HFF-Myc (cell line): ENCODE results near the gene DNPEP.

Experiments
- DNase-seq: peaks from one replicate; pipeline ENCODE4 v3.0.0-alpha.2; 2011; ENCODE audit warnings: low read depth; ENCODE audit errors: extremely low read depth
- H3K4me3 ChIP-seq: replicated peaks from 2 replicates; pipeline ENCODE4 v1.5.1; 2011; ENCODE audit warnings: low read depth, mild to moderate bottlenecking, control low read depth, low read length
- TF ChIP-seq, protein P1 (sequence below): IDR thresholded peaks from 2 replicates; pipeline ENCODE4 v1.5.1; 2012; ENCODE audit warnings: mild to moderate bottlenecking, low read depth, low read length, control low read depth; ENCODE audit errors: missing control alignments

DNPEP gene

DNA sequence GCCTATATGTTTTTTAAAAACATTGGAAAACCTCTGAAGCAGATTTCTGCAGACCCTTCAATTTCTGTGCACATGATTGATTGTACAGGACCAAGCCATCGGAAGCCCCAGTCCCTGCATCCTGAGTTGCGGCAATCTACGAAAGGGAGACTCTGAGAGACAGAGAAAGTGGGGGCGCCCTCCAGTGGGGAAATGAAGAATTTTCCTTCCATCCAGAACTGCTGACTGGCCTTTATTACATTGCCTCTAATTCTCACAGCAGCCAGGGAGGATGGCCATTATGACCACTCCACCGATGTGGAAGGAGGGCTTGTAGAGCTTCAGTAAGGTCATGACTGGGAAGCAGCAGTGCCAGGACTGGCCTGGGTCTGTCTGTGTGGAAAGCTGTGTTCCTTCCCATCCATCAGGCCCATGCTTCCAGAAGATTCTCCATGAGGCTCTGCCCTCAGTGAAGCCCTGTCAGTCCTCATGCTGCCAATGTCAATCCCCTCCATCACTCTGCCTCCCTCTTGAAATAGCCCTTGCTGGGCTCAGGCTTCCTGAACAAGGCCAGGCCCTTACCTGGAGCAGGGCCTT, 35.2 kb downstream of the DNPEP start:
- TF ChIP-seq, protein P1, sequence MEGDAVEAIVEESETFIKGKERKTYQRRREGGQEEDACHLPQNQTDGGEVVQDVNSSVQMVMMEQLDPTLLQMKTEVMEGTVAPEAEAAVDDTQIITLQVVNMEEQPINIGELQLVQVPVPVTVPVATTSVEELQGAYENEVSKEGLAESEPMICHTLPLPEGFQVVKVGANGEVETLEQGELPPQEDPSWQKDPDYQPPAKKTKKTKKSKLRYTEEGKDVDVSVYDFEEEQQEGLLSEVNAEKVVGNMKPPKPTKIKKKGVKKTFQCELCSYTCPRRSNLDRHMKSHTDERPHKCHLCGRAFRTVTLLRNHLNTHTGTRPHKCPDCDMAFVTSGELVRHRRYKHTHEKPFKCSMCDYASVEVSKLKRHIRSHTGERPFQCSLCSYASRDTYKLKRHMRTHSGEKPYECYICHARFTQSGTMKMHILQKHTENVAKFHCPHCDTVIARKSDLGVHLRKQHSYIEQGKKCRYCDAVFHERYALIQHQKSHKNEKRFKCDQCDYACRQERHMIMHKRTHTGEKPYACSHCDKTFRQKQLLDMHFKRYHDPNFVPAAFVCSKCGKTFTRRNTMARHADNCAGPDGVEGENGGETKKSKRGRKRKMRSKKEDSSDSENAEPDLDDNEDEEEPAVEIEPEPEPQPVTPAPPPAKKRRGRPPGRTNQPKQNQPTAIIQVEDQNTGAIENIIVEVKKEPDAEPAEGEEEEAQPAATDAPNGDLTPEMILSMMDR = peak; percentile 71
- no peak overlapping the region for H3K4me3 ChIP-seq
- DNase-seq = peak; percentile 26

DNA sequence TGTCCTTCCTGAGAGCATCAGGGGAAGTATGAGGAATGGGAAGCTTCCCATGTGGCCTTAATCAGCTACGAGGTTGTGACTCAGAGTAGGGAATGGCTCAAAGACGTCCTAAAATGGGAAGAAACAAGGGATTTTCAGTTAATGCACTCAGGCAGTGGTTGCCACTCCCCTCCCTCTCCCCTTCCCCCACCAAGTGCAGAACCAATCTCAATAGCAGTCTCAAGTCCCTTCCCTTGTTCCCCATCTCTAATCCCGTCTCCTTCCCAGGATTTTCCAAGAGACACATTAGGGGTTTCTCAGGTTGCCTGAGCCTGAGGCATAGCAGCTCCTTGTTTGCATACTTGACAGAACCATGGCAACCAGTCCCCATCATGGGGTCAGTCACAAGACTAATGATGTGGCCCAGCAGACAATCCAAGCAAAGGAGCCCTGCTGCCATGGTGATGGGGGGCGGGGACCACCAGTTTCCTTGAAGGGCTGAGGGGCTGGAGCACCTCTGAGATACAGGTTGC, 36.9 kb downstream of the DNPEP start:
- peak; percentile 87 for DNase-seq
- TF ChIP-seq, protein P1 = no peak
- H3K4me3 ChIP-seq = no peak overlapping the region

DNA sequence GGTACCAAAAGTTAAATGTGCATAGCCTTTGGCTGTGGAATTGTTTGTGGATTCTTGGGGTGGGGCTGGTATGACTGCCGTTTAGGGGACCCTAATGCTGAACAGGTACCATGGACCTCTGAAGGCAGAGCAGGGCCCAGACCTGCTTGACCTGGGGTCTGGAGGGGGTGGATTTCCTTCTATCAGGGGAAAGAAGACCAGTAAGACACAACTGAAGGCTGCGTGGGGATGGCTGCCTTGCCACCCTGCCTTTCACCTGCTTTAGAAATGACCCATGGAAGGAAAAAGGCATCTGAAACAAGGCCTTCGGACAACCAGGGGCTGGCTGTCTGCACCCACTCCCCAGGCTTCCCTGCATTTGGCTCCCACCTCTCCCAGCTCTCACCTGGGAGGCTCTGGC, 37.5 kb downstream of the DNPEP start:
- TF ChIP-seq, protein P1 = no peak
- no peak overlapping the region for H3K4me3 ChIP-seq
- DNase-seq = no peak

DNA sequence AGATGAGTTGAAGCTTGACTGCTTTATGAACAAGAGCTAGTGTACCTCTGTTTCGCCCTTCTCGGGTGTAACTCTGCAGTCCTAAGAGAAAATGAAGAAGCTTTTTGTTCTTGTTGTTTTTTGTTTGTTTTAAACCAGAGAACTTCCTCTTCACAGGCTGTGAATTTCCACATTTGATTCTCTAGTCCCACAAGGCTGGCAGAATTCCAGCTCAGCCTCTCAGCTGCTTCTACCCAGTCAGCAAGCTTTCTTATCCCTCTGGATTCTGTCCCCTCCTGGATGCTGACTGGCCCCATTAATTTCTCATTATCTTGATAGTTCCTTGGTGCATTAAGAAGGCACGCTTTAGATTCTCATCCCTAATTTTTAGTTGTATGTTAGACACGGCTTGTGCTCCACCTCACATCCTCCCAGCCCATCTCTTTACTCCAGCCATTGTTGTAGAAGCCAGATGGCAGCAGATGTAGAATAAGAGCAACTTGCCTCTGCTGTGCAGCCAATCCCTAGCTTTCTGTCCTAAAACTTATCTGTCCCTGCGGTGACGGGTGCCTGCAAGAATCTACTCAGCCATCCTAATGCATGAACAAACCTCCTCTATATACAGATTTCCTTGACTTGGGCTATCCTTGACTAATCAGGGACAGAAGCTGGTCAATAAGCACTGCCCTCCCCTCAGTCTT, 42.8 kb downstream of the DNPEP start:
- TF ChIP-seq, protein P1 = no peak
- H3K4me3 ChIP-seq = no peak overlapping the region
- no peak for DNase-seq

DNA sequence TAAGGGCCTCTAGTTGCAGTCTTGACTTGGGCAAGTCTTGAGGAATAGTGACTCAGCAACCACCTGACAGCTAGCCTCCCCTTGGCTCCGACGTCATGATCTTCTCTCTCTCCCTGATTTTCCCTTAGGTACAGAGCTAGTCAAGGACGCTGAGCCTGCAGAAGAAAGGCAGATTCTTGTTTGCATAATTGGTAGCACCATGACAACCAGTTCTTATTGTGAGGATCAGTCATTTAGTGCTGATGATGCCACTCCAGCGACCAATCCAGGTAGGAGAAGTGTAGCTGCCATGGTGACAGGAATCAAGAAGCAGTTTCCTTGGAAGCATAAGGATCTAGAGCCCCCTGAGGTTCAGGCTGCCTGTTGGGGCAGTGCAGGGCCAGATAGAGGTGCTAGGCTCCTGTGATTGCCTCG, 52.3 kb downstream of the DNPEP start:
- TF ChIP-seq, protein P1 = no peak
- no peak overlapping the region for H3K4me3 ChIP-seq
- DNase-seq = no peak

DNA sequence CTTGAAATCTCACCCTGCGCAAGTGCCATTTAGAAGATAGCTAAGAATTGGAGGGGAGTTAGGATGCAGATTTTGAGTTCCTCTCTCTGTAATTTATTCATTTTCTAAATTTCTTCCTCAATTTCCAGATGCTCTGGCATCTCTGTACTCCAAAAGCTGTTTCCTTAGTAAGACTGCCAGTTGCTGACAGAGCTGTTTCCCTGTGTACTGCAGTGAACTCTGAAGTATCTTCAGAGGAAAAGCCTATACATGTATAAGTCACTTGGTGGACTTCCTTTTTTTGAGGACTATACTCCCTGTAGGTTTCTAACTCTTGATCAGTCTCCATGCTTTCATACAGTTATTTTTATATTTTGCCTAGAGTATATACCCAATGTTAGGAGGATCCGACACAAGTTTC, 53.6 kb downstream of the DNPEP start:
- no peak for DNase-seq
- no peak overlapping the region for H3K4me3 ChIP-seq
- TF ChIP-seq, protein P1 = no peak
